C4-2B (cell line): ENCODE data around the gene MYO9B.

Experiments
- H3K27ac ChIP-seq: fragments of 450-650 bp; 2 replicates; pipeline ENCODE4 v1.5.1; 2017
- CTCF ChIP-seq: fragments of 450-650 bp; conservative IDR thresholded peaks from 2 replicates; pipeline ENCODE4 v1.5.1; 2017; ENCODE audit warnings: mild to moderate bottlenecking
- ZFX ChIP-seq: fragments of 450-650 bp; IDR thresholded peaks from 2 replicates; pipeline ENCODE4 v1.6.1; 2017

Gene MYO9B

GRCh38 chr19:17209126-17210036 lies 133.8 kb downstream of the MYO9B start:
- TF ChIP-seq CTCF (no peak), ZFX (no peak)
- no peak overlapping the region for H3K27ac ChIP-seq

- TF ChIP-seq ZFX: no peak
- no peak for TF ChIP-seq CTCF
- H3K27ac ChIP-seq: no peak overlapping the region
These were observed 134.7 kb downstream of the MYO9B start for GRCh38 chr19:17210296-17210695.

- TF ChIP-seq CTCF (no peak), ZFX (no peak)
- no peak overlapping the region for H3K27ac ChIP-seq
These were observed 136.2 kb downstream of the MYO9B start for GRCh38 chr19:17211547-17212446.

GRCh38 chr19:17213334-17213733 lies 137.8 kb downstream of the MYO9B start:
- no peak overlapping the region for H3K27ac ChIP-seq
- no peak for TF ChIP-seq CTCF
- no peak for TF ChIP-seq ZFX

GRCh38 chr19:17214508-17215126 lies 139.0 kb downstream of the MYO9B start:
- peak overlapping the region; percentile 80 for H3K27ac ChIP-seq
- no peak for TF ChIP-seq ZFX
- TF ChIP-seq CTCF: no peak

GRCh38 chr19:17215127-17215971 lies 139.8 kb downstream of the MYO9B start, which contains the start of gene USE1:
Gene USE1 (plus strand): TSS chr19:17215357. CDS start chr19:17215406, 49 bp downstream.
- H3K27ac ChIP-seq: peak within 1 kb of the TSS; percentile 80
- TF ChIP-seq CTCF (no peak), ZFX (no peak)
